Measurements from ENCODE around the gene LAMA4.

Gene LAMA4

GRCh38 chr6:112288475-112288874 lies 34.1 kb upstream of the LAMA4 start:
- no peaks in the 10 kb centered on the region for H3K36me3 ChIP-seq
- no peak for TF ChIP-seq Cebpa-rat (IDR thresholded peaks at IDR 0.05)

GRCh38 chr6:112287577-112288225 lies 33.3 kb upstream of the LAMA4 start:
- H4K20me1 ChIP-seq, result no peaks in the 10 kb centered on the region
- H3K9ac ChIP-seq, result no peak overlapping the region
- no peaks in the 10 kb centered on the region for H3K27me3 ChIP-seq
- no peak overlapping the region for H3K4me3 ChIP-seq
- no peaks in the 10 kb centered on the region for H3K36me3 ChIP-seq
- H3K9me3 ChIP-seq, result no peaks in the 10 kb centered on the region
- H3K27ac ChIP-seq, result no peak overlapping the region
- TF ChIP-seq Cebpa-rat (IDR thresholded peaks at IDR 0.05), result no peak
- no peak overlapping the region for H3K4me2 ChIP-seq
- H3K4me1 ChIP-seq, result peaks cover 18% of the 10 kb centered on the region

More at GRCh38 chr6:112288475-112288874, 34.1 kb upstream of the LAMA4 start:
- H4K20me1 ChIP-seq, result no peaks in the 10 kb centered on the region
- H3K9ac ChIP-seq, result no peak overlapping the region
- H3K27me3 ChIP-seq, result no peaks in the 10 kb centered on the region
- H3K4me2 ChIP-seq, result no peak overlapping the region
- no peak overlapping the region for H3K4me3 ChIP-seq
- peaks cover 18% of the 10 kb centered on the region for H3K4me1 ChIP-seq
- H3K9me3 ChIP-seq, result no peaks in the 10 kb centered on the region
- no peak overlapping the region for H3K27ac ChIP-seq

GRCh38 chr6:112286500-112287144 lies 32.3 kb upstream of the LAMA4 start:
- no peak for TF ChIP-seq Cebpa-rat (IDR thresholded peaks at IDR 0.05)
- H3K9ac ChIP-seq, result no peak overlapping the region

GRCh38 chr6:112286010-112286409 lies 31.6 kb upstream of the LAMA4 start:
- no peaks in the 10 kb centered on the region for H4K20me1 ChIP-seq
- no peak overlapping the region for H3K27ac ChIP-seq
- H3K9ac ChIP-seq, result no peak overlapping the region
- peak overlapping the region; percentile 40 for H3K4me2 ChIP-seq
- H3K9me3 ChIP-seq, result no peaks in the 10 kb centered on the region
- H3K4me1 ChIP-seq, result peaks cover 18% of the 10 kb centered on the region
- no peaks in the 10 kb centered on the region for H3K36me3 ChIP-seq
- H3K27me3 ChIP-seq, result no peaks in the 10 kb centered on the region
- no peak for TF ChIP-seq Cebpa-rat (IDR thresholded peaks at IDR 0.05)
- H3K4me3 ChIP-seq, result no peak overlapping the region

More at GRCh38 chr6:112286500-112287144, 32.3 kb upstream of the LAMA4 start:
- Histone ChIP-seq H3K4me3 (no peak overlapping the region), H3K4me2 (peak overlapping the region; percentile 40), H3K36me3 (no peaks in the 10 kb centered on the region), H3K27me3 (no peaks in the 10 kb centered on the region), H3K4me1 (peaks cover 18% of the 10 kb centered on the region), H3K27ac (no peak overlapping the region), H3K9me3 (no peaks in the 10 kb centered on the region), H4K20me1 (no peaks in the 10 kb centered on the region)

- Histone ChIP-seq H3K9me3 (no peaks in the 10 kb centered on the region), H3K9ac (no peak overlapping the region), H3K4me1 (peaks cover 18% of the 10 kb centered on the region), H3K27me3 (no peaks in the 10 kb centered on the region), H3K4me3 (no peak overlapping the region), H3K27ac (no peak overlapping the region), H3K36me3 (no peaks in the 10 kb centered on the region), H4K20me1 (no peaks in the 10 kb centered on the region), H3K4me2 (no peak overlapping the region)
- no peak for TF ChIP-seq Cebpa-rat (IDR thresholded peaks at IDR 0.05)
Measured at GRCh38 chr6:112284603-112285002, 30.2 kb upstream of the LAMA4 start.

GRCh38 chr6:112283621-112284020 lies 29.3 kb upstream of the LAMA4 start:
- H3K4me1 ChIP-seq, result peaks cover 18% of the 10 kb centered on the region
- no peaks in the 10 kb centered on the region for H3K36me3 ChIP-seq
- H3K27me3 ChIP-seq, result no peaks in the 10 kb centered on the region
- no peak overlapping the region for H3K4me3 ChIP-seq
- no peaks in the 10 kb centered on the region for H4K20me1 ChIP-seq
- H3K4me2 ChIP-seq, result no peak overlapping the region
- no peak overlapping the region for H3K27ac ChIP-seq
- H3K9me3 ChIP-seq, result no peaks in the 10 kb centered on the region
- TF ChIP-seq Cebpa-rat (IDR thresholded peaks at IDR 0.05), result no peak
- no peak overlapping the region for H3K9ac ChIP-seq

GRCh38 chr6:112281821-112282615 lies 27.7 kb upstream of the LAMA4 start:
- Histone ChIP-seq H3K9me3 (no peaks in the 10 kb centered on the region), H3K27me3 (no peaks in the 10 kb centered on the region), H3K4me3 (no peak overlapping the region), H3K4me2 (no peak overlapping the region), H3K9ac (no peak overlapping the region), H3K4me1 (peaks cover 17% of the 10 kb centered on the region), H3K27ac (no peak overlapping the region), H3K36me3 (no peaks in the 10 kb centered on the region), H4K20me1 (no peaks in the 10 kb centered on the region)
- TF ChIP-seq Cebpa-rat (IDR thresholded peaks at IDR 0.05), result no peak

GRCh38 chr6:112279031-112279935 lies 24.9 kb upstream of the LAMA4 start:
- Histone ChIP-seq H3K9me3 (no peaks in the 10 kb centered on the region), H3K4me3 (no peak overlapping the region), H3K4me1 (peaks cover 14% of the 10 kb centered on the region), H3K27me3 (no peaks in the 10 kb centered on the region), H3K36me3 (no peaks in the 10 kb centered on the region), H3K27ac (no peak overlapping the region), H3K9ac (no peak overlapping the region), H3K4me2 (no peak overlapping the region), H4K20me1 (no peaks in the 10 kb centered on the region)
- no peak for TF ChIP-seq Cebpa-rat (IDR thresholded peaks at IDR 0.05)

- Histone ChIP-seq H3K27me3 (no peaks in the 10 kb centered on the region), H3K9ac (no peak overlapping the region), H3K4me1 (peaks cover 29% of the 10 kb centered on the region), H3K27ac (no peak overlapping the region), H3K9me3 (no peaks in the 10 kb centered on the region), H3K4me3 (no peak overlapping the region), H4K20me1 (no peaks in the 10 kb centered on the region), H3K4me2 (peak overlapping the region; percentile 33), H3K36me3 (no peaks in the 10 kb centered on the region)
- no peak for TF ChIP-seq Cebpa-rat (IDR thresholded peaks at IDR 0.05)
Measured at GRCh38 chr6:112275365-112275764, 21.0 kb upstream of the LAMA4 start.

All from BLaER1 (cell line).